Stimulated activated naive CD8-positive, alpha-beta T cell treated with anti-CD3 and anti-CD28 coated beads, Interleukin-15, Interleukin-2, amounts not matched to agents 100 U/mL and 50 U/mL, for 24 hours (primary cell): ENCODE results near the gene FPGS.
A peak's percentile ranks its signal among the peaks of the same experiment; 100 is the strongest.
"Not testable (repeated sequence)": the region's sequence is repeated elsewhere in the genome, so short reads cannot be mapped to it uniquely, and the experiment has no call there.

ENCODE experiments used
- ATAC-seq: fragments of 150-1000 bp; cut with Tn5 transposase; one replicate; pipeline ENCODE4 v1.10.0; 2021
- DNase-seq: peaks from one replicate; pipeline ENCODE4 v3.0.0; 2021

FPGS gene

GRCh38 chr9:127838375-127839078 lies 35.8 kb downstream of the FPGS start:
- no peak for ATAC-seq
- no peak for DNase-seq

- DNase-seq, result no peak
- ATAC-seq, result no peak
These were observed 38.6 kb downstream of the FPGS start for GRCh38 chr9:127841087-127841835.

GRCh38 chr9:127844821-127845359 lies 42.2 kb downstream of the FPGS start:
- no peak for DNase-seq

GRCh38 chr9:127845619-127846018 lies 42.9 kb downstream of the FPGS start:
- not testable (repeated sequence) for ATAC-seq, DNase-seq

More at GRCh38 chr9:127844821-127845359, 42.2 kb downstream of the FPGS start:
- no peak for ATAC-seq

- no peak for DNase-seq
- ATAC-seq, result no peak
These were observed 43.9 kb downstream of the FPGS start for GRCh38 chr9:127846443-127847177.

GRCh38 chr9:127847178-127847510 lies 44.5 kb downstream of the FPGS start:
- ATAC-seq, result no peak
- DNase-seq, result no peak

GRCh38 chr9:127847833-127848755 lies 45.4 kb downstream of the FPGS start:
- ATAC-seq, result no peak
- no peak for DNase-seq

GRCh38 chr9:127848756-127849504 lies 46.2 kb downstream of the FPGS start:
- DNase-seq (no peak), ATAC-seq (no peak)

GRCh38 chr9:127850286-127850830 lies 47.7 kb downstream of the FPGS start:
- DNase-seq (no peak), ATAC-seq (no peak)

GRCh38 chr9:127852829-127853228 lies 50.1 kb downstream of the FPGS start:
- DNase-seq (no peak), ATAC-seq (no peak)

- peak; percentile 17 for ATAC-seq
- DNase-seq, result peak; percentile 24
These were observed 50.9 kb downstream of the FPGS start for GRCh38 chr9:127853312-127854183.

GRCh38 chr9:127854184-127854806 lies 51.6 kb downstream of the FPGS start, which contains the start of gene ENG:
Gene ENG, minus strand, starts transcription at chr9:127854658. Its CDS starts 303 bp downstream, at chr9:127854355.
- peak; percentile 50 for DNase-seq
- ATAC-seq, result peak; percentile 53

GRCh38 chr9:127854960-127855359 lies 52.3 kb downstream of the FPGS start:
- DNase-seq, result no peak
- ATAC-seq, result no peak

- ATAC-seq (no peak), DNase-seq (no peak)
These were observed 52.8 kb downstream of the FPGS start for GRCh38 chr9:127855522-127855921.

- DNase-seq (no peak), ATAC-seq (no peak)
These were observed 53.5 kb downstream of the FPGS start for GRCh38 chr9:127856094-127856728.

GRCh38 chr9:127856729-127857116 lies 54.0 kb downstream of the FPGS start:
- DNase-seq (no peak), ATAC-seq (no peak)

GRCh38 chr9:127857278-127857677 lies 54.6 kb downstream of the FPGS start:
- no peak for DNase-seq
- no peak for ATAC-seq

- ATAC-seq (no peak), DNase-seq (no peak)
These were observed 55.4 kb downstream of the FPGS start for GRCh38 chr9:127858041-127858512.
